ENCODE results near the gene GJC1. TPM values are rescaled to one million over a fixed set of nuclear protein-coding genes. Genes with fewer than 3 reads are reported as not detected.
A peak's percentile ranks its signal among the peaks of the same experiment; 100 is the strongest.

The GJC1 gene
- total and polyA plus RNA-seq, 9 of the 15 experiments (the other 6 are each of a cell fraction or from before 2014, with no cell fraction given): 0.04 to 1.4 (median 0.18) TPM; not detected in 1

DNA sequence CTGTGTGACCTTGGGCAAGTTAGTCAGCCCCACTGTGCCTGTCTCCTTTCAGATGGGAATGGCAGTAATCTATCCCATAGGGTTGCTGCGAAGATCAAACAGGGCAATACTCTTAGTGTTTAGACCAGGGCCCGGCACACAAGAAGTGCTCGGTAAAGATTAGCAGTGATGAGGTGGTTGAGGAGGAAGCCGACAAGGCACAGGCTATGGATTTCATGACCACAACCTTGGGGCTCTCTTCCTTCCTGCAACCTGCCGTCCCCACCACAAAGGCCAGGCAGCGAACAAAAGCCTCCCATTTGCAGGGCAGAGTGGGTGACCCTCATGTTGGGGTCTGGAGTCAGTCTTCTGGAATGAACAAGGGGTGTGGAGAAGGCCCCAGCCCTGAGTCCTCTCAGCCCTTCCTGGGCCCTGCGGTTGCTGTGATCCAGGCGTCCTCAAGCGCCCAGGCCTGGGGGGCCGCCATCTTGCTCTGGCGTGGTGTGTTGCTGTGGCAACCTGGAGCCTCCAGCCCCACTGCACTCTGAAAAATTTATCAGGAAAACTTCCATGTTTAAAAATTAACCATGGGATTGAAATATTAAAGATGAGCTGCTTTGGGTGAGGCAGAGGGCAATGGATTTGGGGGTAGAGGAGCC lies 61.5 kb downstream of the GJC1 start (continued):
- TF ChIP-seq, protein P1, sequence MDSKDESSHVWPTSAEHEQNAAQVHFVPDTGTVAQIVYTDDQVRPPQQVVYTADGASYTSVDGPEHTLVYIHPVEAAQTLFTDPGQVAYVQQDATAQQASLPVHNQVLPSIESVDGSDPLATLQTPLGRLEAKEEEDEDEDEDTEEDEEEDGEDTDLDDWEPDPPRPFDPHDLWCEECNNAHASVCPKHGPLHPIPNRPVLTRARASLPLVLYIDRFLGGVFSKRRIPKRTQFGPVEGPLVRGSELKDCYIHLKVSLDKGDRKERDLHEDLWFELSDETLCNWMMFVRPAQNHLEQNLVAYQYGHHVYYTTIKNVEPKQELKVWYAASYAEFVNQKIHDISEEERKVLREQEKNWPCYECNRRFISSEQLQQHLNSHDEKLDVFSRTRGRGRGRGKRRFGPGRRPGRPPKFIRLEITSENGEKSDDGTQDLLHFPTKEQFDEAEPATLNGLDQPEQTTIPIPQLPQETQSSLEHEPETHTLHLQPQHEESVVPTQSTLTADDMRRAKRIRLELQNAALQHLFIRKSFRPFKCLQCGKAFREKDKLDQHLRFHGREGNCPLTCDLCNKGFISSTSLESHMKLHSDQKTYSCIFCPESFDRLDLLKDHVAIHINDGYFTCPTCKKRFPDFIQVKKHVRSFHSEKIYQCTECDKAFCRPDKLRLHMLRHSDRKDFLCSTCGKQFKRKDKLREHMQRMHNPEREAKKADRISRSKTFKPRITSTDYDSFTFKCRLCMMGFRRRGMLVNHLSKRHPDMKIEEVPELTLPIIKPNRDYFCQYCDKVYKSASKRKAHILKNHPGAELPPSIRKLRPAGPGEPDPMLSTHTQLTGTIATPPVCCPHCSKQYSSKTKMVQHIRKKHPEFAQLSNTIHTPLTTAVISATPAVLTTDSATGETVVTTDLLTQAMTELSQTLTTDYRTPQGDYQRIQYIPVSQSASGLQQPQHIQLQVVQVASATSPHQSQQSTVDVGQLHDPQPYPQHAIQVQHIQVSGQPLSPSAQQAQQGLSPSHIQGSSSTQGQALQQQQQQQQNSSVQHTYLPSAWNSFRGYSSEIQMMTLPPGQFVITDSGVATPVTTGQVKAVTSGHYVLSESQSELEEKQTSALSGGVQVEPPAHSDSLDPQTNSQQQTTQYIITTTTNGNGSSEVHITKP (IDR thresholded peaks at IDR 0.05; ENCODE audit: partially characterized antibody): no peak
- no peak for TF ChIP-seq TRIM24 (IDR thresholded peaks at IDR 0.05)
- no peak for TF ChIP-seq CREBBP (IDR thresholded peaks at IDR 0.05; ENCODE audit: low read depth, low read length)
- TF ChIP-seq ZNF140 (CRISPR knock-in tag; IDR thresholded peaks at IDR 0.05): no peak
- TF ChIP-seq YY1 (IDR thresholded peaks at IDR 0.05; ENCODE audit: borderline replicate concordance in 1 of 3, control insufficient read depth in 1 of 3, extremely low read depth in 1 of 3, insufficient read depth in 3 of 3, insufficient read length in 1 of 3, insufficient replicate concordance in 2 of 3, low read depth in 1 of 3, low read length in 2 of 3): peak in 2 of 3 experiments; percentile 54 to 76
- TF ChIP-seq, protein P2, sequence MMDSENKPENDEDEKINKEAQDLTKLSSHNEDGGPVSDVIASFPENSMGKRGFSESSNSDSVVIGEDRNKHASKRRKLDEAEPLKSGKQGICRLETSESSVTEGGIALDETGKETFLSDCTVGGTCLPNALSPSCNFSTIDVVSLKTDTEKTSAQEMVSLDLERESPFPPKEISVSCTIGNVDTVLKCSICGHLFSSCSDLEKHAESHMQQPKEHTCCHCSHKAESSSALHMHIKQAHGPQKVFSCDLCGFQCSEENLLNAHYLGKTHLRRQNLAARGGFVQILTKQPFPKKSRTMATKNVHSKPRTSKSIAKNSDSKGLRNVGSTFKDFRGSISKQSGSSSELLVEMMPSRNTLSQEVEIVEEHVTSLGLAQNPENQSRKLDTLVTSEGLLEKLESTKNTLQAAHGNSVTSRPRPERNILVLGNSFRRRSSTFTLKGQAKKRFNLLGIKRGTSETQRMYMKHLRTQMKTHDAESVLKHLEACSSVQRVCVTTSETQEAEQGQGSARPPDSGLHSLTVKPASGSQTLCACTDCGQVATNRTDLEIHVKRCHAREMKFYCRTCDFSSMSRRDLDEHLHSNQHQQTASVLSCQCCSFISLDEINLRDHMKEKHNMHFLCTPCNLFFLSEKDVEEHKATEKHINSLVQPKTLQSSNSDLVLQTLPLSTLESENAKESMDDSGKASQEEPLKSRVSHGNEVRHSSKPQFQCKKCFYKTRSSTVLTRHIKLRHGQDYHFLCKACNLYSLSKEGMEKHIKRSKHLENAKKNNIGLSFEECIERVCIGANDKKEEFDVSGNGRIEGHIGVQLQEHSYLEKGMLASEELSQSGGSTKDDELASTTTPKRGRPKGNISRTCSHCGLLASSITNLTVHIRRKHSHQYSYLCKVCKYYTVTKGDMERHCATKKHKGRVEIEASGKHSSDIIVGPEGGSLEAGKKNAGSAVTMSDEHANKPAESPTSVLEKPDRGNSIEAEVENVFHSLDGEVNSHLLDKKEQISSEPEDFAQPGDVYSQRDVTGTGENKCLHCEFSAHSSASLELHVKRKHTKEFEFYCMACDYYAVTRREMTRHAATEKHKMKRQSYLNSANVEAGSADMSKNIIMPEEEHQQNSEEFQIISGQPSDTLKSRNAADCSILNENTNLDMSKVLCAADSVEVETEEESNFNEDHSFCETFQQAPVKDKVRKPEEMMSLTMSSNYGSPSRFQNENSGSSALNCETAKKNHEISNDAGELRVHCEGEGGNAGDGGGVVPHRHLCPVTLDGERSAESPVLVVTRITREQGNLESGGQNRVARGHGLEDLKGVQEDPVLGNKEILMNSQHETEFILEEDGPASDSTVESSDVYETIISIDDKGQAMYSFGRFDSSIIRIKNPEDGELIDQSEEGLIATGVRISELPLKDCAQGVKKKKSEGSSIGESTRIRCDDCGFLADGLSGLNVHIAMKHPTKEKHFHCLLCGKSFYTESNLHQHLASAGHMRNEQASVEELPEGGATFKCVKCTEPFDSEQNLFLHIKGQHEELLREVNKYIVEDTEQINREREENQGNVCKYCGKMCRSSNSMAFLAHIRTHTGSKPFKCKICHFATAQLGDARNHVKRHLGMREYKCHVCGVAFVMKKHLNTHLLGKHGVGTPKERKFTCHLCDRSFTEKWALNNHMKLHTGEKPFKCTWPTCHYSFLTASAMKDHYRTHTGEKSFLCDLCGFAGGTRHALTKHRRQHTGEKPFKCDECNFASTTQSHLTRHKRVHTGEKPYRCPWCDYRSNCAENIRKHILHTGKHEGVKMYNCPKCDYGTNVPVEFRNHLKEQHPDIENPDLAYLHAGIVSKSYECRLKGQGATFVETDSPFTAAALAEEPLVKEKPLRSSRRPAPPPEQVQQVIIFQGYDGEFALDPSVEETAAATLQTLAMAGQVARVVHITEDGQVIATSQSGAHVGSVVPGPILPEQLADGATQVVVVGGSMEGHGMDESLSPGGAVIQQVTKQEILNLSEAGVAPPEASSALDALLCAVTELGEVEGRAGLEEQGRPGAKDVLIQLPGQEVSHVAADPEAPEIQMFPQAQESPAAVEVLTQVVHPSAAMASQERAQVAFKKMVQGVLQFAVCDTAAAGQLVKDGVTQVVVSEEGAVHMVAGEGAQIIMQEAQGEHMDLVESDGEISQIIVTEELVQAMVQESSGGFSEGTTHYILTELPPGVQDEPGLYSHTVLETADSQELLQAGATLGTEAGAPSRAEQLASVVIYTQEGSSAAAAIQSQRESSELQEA (IDR thresholded peaks at IDR 0.05; ENCODE audit: low read depth): no peak
- TF ChIP-seq ILK (tag; IDR thresholded peaks at IDR 0.05; ENCODE audit: borderline replicate concordance, low read depth): no peak
- peak; percentile 64; the same call in 1 of the 2 replicates for TF ChIP-seq RFX1 (IDR thresholded peaks at IDR 0.05)
